Activated CD4-positive, alpha-beta memory T cell treated with anti-CD3 and anti-CD28 coated beads, Interleukin-2, amount 10 ng/mL, durations not matched to agents 7 days and 5 days (primary cell): Measurements from ENCODE around the gene TARBP1. TPM values are rescaled to one million over a fixed set of nuclear protein-coding genes. Genes with fewer than 3 reads are reported as not detected.
"Not testable (repeated sequence)": the region's sequence is repeated elsewhere in the genome, so short reads cannot be mapped to it uniquely, and the experiment has no call there.

Source experiments
- CTCF ChIA-PET: fragments of 350-600 bp; sonication (Branson Sonifier 250); formaldehyde crosslinking; loops from one replicate; lab custom pipeline; 2021; ENCODE audit warnings: antibody characterized with exemption, inconsistent platforms; lab: Charles Lee
- POLR2A ChIA-PET: fragments of 350-600 bp; sonication (Branson Sonifier 250); formaldehyde crosslinking; loops from one replicate; lab custom pipeline; 2021; ENCODE audit warnings: antibody characterized with exemption; lab: Charles Lee
- DNase-seq: peaks from one replicate; pipeline ENCODE4 v3.0.0-alpha.2; 2020
- H3K27ac Mint-ChIP-seq: one replicate; pipeline ENCODE4 v1.8.0; 2021; ENCODE audit warnings: mild to moderate bottlenecking, mixed read lengths
- H3K27me3 Mint-ChIP-seq: one replicate; pipeline ENCODE4 v1.8.0; 2021; ENCODE audit warnings: mixed read lengths
- H3K36me3 Mint-ChIP-seq: one replicate; pipeline ENCODE4 v1.8.0; 2021; ENCODE audit warnings: low read depth, mixed read lengths
- H3K4me1 Mint-ChIP-seq: one replicate; pipeline ENCODE4 v1.8.0; 2021; ENCODE audit warnings: mixed read lengths
- H3K4me3 Mint-ChIP-seq: one replicate; pipeline ENCODE4 v1.8.0; 2021; ENCODE audit warnings: mild to moderate bottlenecking, mixed read lengths
- H3K9me3 Mint-ChIP-seq: one replicate; pipeline ENCODE4 v1.8.0; 2021; ENCODE audit warnings: mixed read lengths
- total RNA-seq, 2 experiments: library from RNA; stranded (reverse); gene quantifications; one replicate each; pipeline ENCODE4 v1.2.3, GENCODE V29; 2021

The TARBP1 gene
- total RNA-seq, 2 experiments from 2014 or later = 24.8 to 25.0 TPM

- ChIA-PET POLR2A (interaction anchor here (1.2 kb wide), 1 partner anchor 83 kb away, joined by 3 read pairs; no protein-coding TSS in a partner anchor), CTCF (no interaction called here)
- no peak for DNase-seq
- Mint-ChIP-seq H3K4me3 (no peak overlapping the region), H3K4me1 (peaks cover 29% of the 10 kb centered on the region), H3K27ac (peak overlapping the region; percentile 7), H3K27me3 (no peaks in the 10 kb centered on the region), H3K36me3 (peaks cover 31% of the 10 kb centered on the region), H3K9me3 (no peaks in the 10 kb centered on the region)
Observed at GRCh38 chr1:234395297-234395696, 83.7 kb downstream of the TARBP1 start.

GRCh38 chr1:234393190-234393589 lies 85.8 kb downstream of the TARBP1 start:
- H3K4me3 Mint-ChIP-seq = no peak overlapping the region
- H3K27ac Mint-ChIP-seq = no peak overlapping the region
- H3K9me3 Mint-ChIP-seq = no peaks in the 10 kb centered on the region
- CTCF ChIA-PET = interaction anchor here (0.8 to 1.8 kb wide), 5 partner anchors 9 to 20 kb away, joined by 3 to 7 read pairs (median 3); partner anchors contain the start of gene COA6
- POLR2A ChIA-PET = interaction anchor here (0.5 to 1.9 kb wide), 2 partner anchors 19 to 533 kb away, joined by 3 to 7 read pairs; partner anchors contain the start of gene COA6
- peaks cover 34% of the 10 kb centered on the region for H3K36me3 Mint-ChIP-seq
- H3K4me1 Mint-ChIP-seq = peaks cover 11% of the 10 kb centered on the region
- no peak for DNase-seq
- H3K27me3 Mint-ChIP-seq = no peaks in the 10 kb centered on the region

GRCh38 chr1:234388094-234388493 lies 90.9 kb downstream of the TARBP1 start:
- Mint-ChIP-seq H3K27ac (no peak overlapping the region), H3K4me3 (no peak overlapping the region)

GRCh38 chr1:234386122-234386521 lies 92.9 kb downstream of the TARBP1 start:
- Mint-ChIP-seq H3K9me3 (no peaks in the 10 kb centered on the region), H3K27ac (no peak overlapping the region), H3K4me3 (no peak overlapping the region), H3K27me3 (no peaks in the 10 kb centered on the region), H3K4me1 (peaks cover 12% of the 10 kb centered on the region), H3K36me3 (peaks cover 51% of the 10 kb centered on the region)
- CTCF ChIA-PET = interaction anchor here (0.8 to 1.0 kb wide), 2 partner anchors 13 to 23 kb away, joined by 3 to 5 read pairs; partner anchors contain the start of gene COA6
- no peak for DNase-seq
- POLR2A ChIA-PET = interaction anchor here (1.1 to 1.5 kb wide), 2 partner anchors 9 to 13 kb away, joined by 5 to 10 read pairs; partner anchors contain the start of gene COA6

More at GRCh38 chr1:234388094-234388493, 90.9 kb downstream of the TARBP1 start:
- no peak for DNase-seq
- no peaks in the 10 kb centered on the region for H3K9me3 Mint-ChIP-seq
- POLR2A ChIA-PET = interaction anchor here (1.6 kb wide), 1 partner anchor 14 kb away, joined by 9 read pairs; the partner anchor contains the start of gene COA6
- CTCF ChIA-PET = interaction anchor here (1.2 kb wide), 1 partner anchor 15 kb away, joined by 3 read pairs; the partner anchor contains the start of gene COA6
- peaks cover 49% of the 10 kb centered on the region for H3K36me3 Mint-ChIP-seq
- H3K27me3 Mint-ChIP-seq = no peaks in the 10 kb centered on the region
- H3K4me1 Mint-ChIP-seq = peaks cover 10% of the 10 kb centered on the region

- no peak for DNase-seq
- ChIA-PET CTCF (interaction anchor here (0.8 kb wide), 1 partner anchor 59 kb away, joined by 3 read pairs; no protein-coding TSS in a partner anchor), POLR2A (no interaction called here)
- H3K36me3 Mint-ChIP-seq = peaks cover 67% of the 10 kb centered on the region
- no peak overlapping the region for H3K27ac Mint-ChIP-seq
- peaks cover 16% of the 10 kb centered on the region for H3K4me1 Mint-ChIP-seq
- H3K9me3 Mint-ChIP-seq = no peaks in the 10 kb centered on the region
- H3K27me3 Mint-ChIP-seq = no peaks in the 10 kb centered on the region
- H3K4me3 Mint-ChIP-seq = no peak overlapping the region
Observed at GRCh38 chr1:234381699-234382555, 97.1 kb downstream of the TARBP1 start.

GRCh38 chr1:234379591-234380109 lies 99.3 kb downstream of the TARBP1 start:
- H3K27ac Mint-ChIP-seq, POLR2A ChIA-PET, CTCF ChIA-PET, DNase-seq, H3K9me3 Mint-ChIP-seq, H3K4me3 Mint-ChIP-seq, H3K27me3 Mint-ChIP-seq: not testable (repeated sequence)
- Mint-ChIP-seq H3K4me1 (peaks cover 25% of the 10 kb centered on the region), H3K36me3 (peaks cover 66% of the 10 kb centered on the region)

- Mint-ChIP-seq H3K27ac (no peak overlapping the region), H3K36me3 (peaks cover 51% of the 10 kb centered on the region), H3K4me3 (no peak overlapping the region), H3K9me3 (no peaks in the 10 kb centered on the region), H3K4me1 (peaks cover 46% of the 10 kb centered on the region), H3K27me3 (no peaks in the 10 kb centered on the region)
- ChIA-PET CTCF (no interaction called here), POLR2A (interaction anchor here (0.9 to 2.9 kb wide), 2 partner anchors 33 to 1129 kb away, joined by 3 to 28 read pairs; no protein-coding TSS in a partner anchor)
- DNase-seq = no peak
Observed at GRCh38 chr1:234375672-234376071, 103.3 kb downstream of the TARBP1 start.

GRCh38 chr1:234373959-234374254 lies 105.1 kb downstream of the TARBP1 start:
- CTCF ChIA-PET = interaction anchor here (0.7 to 1.9 kb wide), 13 partner anchors 10 to 249 kb away, joined by 3 to 9 read pairs (median 3); no protein-coding TSS in a partner anchor
- Mint-ChIP-seq H3K9me3 (no peaks in the 10 kb centered on the region), H3K27me3 (no peaks in the 10 kb centered on the region), H3K27ac (peak overlapping the region; percentile 91), H3K4me1 (peaks cover 56% of the 10 kb centered on the region), H3K36me3 (peaks cover 36% of the 10 kb centered on the region), H3K4me3 (peak overlapping the region; percentile 96)
- POLR2A ChIA-PET = interaction anchor here (0.6 to 2.9 kb wide), 21 partner anchors 10 to 350 kb away, joined by 3 to 34 read pairs (median 6); partner anchors contain the start of gene TARBP1
- DNase-seq = no peak

GRCh38 chr1:234373064-234373958 lies 105.7 kb downstream of the TARBP1 start, which contains the start of gene COA6:
Gene COA6, plus strand, starts transcription at chr1:234373456. Its CDS starts 11 bp downstream, at chr1:234373467.
- peaks cover 31% of the 10 kb centered on the region for H3K36me3 Mint-ChIP-seq
- ChIA-PET POLR2A (interaction anchor here (0.6 to 2.9 kb wide), 24 partner anchors 9 to 351 kb away, joined by 3 to 34 read pairs (median 6); partner anchors contain the start of gene TARBP1), CTCF (interaction anchor here (0.7 to 1.9 kb wide), 12 partner anchors 10 to 249 kb away, joined by 3 to 9 read pairs (median 4); no protein-coding TSS in a partner anchor)
- H3K4me1 Mint-ChIP-seq = peaks cover 61% of the 10 kb centered on the region
- H3K27me3 Mint-ChIP-seq = no peaks in the 10 kb centered on the region
- DNase-seq = peak; percentile 89
- H3K4me3 Mint-ChIP-seq = peak within 1 kb of the TSS; percentile 96
- H3K9me3 Mint-ChIP-seq = no peaks in the 10 kb centered on the region
- peak within 1 kb of the TSS; percentile 91 for H3K27ac Mint-ChIP-seq

- Mint-ChIP-seq H3K27ac (peak overlapping the region; percentile 91), H3K4me3 (peak overlapping the region; percentile 96), H3K9me3 (no peaks in the 10 kb centered on the region), H3K36me3 (peaks cover 20% of the 10 kb centered on the region), H3K27me3 (no peaks in the 10 kb centered on the region), H3K4me1 (peaks cover 61% of the 10 kb centered on the region)
- POLR2A ChIA-PET = interaction anchor here (1.1 to 2.9 kb wide), 8 partner anchors 8 to 352 kb away, joined by 3 to 34 read pairs (median 10); partner anchors contain the start of gene TARBP1
- no peak for DNase-seq
- CTCF ChIA-PET = interaction anchor here (1.0 to 1.9 kb wide), 5 partner anchors 16 to 106 kb away, joined by 3 to 9 read pairs (median 4); no protein-coding TSS in a partner anchor
Observed at GRCh38 chr1:234372011-234372757, 106.8 kb downstream of the TARBP1 start.

GRCh38 chr1:234371414-234371813 lies 107.6 kb downstream of the TARBP1 start:
- H3K27ac Mint-ChIP-seq = no peak overlapping the region
- no peaks in the 10 kb centered on the region for H3K9me3 Mint-ChIP-seq
- CTCF ChIA-PET = interaction anchor here (1.0 kb wide), 1 partner anchor 26 kb away, joined by 4 read pairs; no protein-coding TSS in a partner anchor
- H3K4me3 Mint-ChIP-seq = no peak overlapping the region
- POLR2A ChIA-PET = interaction anchor here (1.0 kb wide), 2 partner anchors 14 to 106 kb away, joined by 3 read pairs; no protein-coding TSS in a partner anchor
- no peaks in the 10 kb centered on the region for H3K27me3 Mint-ChIP-seq
- no peak for DNase-seq
- peaks cover 57% of the 10 kb centered on the region for H3K4me1 Mint-ChIP-seq
- H3K36me3 Mint-ChIP-seq = peaks cover 15% of the 10 kb centered on the region
